ENCODE measurements around the gene NTM. TPM values are rescaled to one million over a fixed set of nuclear protein-coding genes. Genes with fewer than 3 reads are reported as not detected.

Gene NTM
- polyA plus RNA-seq, 1 donor (not counting 4 experiments of a cell fraction or from before 2014, with no cell fraction given): 47.9 TPM

DNA sequence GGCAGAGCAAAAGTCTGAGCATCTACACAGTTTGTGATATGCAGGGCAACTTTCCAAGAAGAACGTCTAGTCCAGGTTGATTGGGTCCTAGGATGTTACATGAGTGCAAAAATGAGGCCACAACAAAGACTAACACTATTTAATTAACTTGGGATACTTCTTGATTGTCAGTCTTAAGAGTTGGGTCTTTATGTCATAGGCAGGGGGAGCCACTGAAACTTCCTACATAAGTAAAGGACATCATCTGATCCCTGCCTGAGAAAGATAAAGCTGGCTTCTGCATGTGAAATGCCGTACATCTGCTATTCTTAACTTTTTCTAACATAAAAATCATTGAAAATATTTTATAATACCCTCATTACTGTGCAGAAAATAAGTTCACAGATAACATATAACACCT lies 525.5 kb downstream of the NTM start:
- FAIRE-seq: no peak
- Histone ChIP-seq H2AFZ (ENCODE audit: control insufficient read depth, low read length) (no peak overlapping the region), H3K9ac (ENCODE audit: control insufficient read depth, extremely low read depth, insufficient read depth, low read length) (no peak overlapping the region), H3K79me2 (ENCODE audit: control insufficient read depth, insufficient read depth, low read length) (no peaks in the 10 kb centered on the region), H3K9me1 (ENCODE audit: control insufficient read depth, extremely low read depth, insufficient read depth, low read length) (no peaks in the 10 kb centered on the region), H3K4me2 (ENCODE audit: control insufficient read depth, extremely low read depth, insufficient read depth, low read depth, low read length) (no peak overlapping the region), H3K27me3 (ENCODE audit: control insufficient read depth, extremely low read depth, insufficient read depth, low read length) (no peaks in the 10 kb centered on the region), H3K9me3 (ENCODE audit: control insufficient read depth, low read depth, low read length) (no peaks in the 10 kb centered on the region), H3K4me1 (ENCODE audit: control insufficient read depth, extremely low read depth, insufficient read depth, low read length) (peaks cover 24% of the 10 kb centered on the region), H3K27ac (ENCODE audit: control insufficient read depth, insufficient read depth, low read length) (peak overlapping the region; percentile 77), H3K4me3 (ENCODE audit: control insufficient read depth in 2 of 3, extremely low read depth in 1 of 3, insufficient read depth in 2 of 3, low read depth in 1 of 3, low read length in 3 of 3) (peak overlapping the region in 1 of 3 experiments; percentile 8), H3K36me3 (ENCODE audit: control insufficient read depth in 2 of 2, extremely low read depth in 1 of 2, insufficient read depth in 2 of 2, low read length in 2 of 2) (no peaks in the 10 kb centered on the region), H4K20me1 (ENCODE audit: control insufficient read depth, extremely low read depth, insufficient read depth, low read length) (no peaks in the 10 kb centered on the region)
- TF ChIP-seq EZH2 (IDR thresholded peaks at IDR 0.05; ENCODE audit: low read length): no peak
- TF ChIP-seq, protein P1, sequence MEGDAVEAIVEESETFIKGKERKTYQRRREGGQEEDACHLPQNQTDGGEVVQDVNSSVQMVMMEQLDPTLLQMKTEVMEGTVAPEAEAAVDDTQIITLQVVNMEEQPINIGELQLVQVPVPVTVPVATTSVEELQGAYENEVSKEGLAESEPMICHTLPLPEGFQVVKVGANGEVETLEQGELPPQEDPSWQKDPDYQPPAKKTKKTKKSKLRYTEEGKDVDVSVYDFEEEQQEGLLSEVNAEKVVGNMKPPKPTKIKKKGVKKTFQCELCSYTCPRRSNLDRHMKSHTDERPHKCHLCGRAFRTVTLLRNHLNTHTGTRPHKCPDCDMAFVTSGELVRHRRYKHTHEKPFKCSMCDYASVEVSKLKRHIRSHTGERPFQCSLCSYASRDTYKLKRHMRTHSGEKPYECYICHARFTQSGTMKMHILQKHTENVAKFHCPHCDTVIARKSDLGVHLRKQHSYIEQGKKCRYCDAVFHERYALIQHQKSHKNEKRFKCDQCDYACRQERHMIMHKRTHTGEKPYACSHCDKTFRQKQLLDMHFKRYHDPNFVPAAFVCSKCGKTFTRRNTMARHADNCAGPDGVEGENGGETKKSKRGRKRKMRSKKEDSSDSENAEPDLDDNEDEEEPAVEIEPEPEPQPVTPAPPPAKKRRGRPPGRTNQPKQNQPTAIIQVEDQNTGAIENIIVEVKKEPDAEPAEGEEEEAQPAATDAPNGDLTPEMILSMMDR (optimal IDR thresholded peaks at IDR 0.05 in 1 of 3, IDR thresholded peaks at IDR 0.05 in 1 of 3, conservative IDR thresholded peaks at IDR 0.05 in 1 of 3; ENCODE audit: extremely low read depth in 1 of 3, insufficient read depth in 2 of 3, low read length in 3 of 3): no peak
- dilution Hi-C loops (cut with MboI; ENCODE audit: extremely low pct_ligation_motif_present, low sequenced_read_pairs): no loop called here
- no peak for DNase-seq (ENCODE audit: low read depth, low spot score)

DNA sequence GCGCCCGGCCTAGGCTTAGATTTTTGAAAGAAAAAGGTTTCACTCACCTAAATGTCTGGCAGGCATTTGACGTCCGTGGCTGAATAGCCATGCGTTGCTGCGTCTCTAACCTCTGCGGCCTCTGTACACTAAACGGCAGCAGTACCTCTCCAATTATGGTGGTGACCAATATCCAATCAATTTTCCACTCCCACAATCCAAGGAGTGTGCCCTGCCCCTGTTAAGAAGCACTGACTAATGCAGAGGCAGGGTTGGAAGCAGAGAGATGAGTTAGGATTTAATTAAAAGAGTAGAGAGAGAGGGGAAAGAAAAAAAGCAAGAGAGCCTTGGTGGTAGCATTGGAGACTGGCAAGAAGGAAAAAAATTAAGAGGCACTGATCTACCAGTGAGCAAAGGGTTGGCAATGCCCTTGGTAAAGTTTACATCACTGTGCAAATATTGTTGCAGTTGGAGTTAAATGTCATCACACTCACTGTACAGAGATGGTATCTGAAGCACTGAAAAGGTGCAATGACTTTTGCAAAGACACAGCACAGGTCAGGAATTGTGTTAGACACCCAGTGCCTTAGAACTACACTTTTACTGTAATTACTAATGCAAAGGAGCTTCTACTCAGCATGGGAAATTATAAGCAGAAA lies 526.7 kb downstream of the NTM start:
- Histone ChIP-seq H3K9me3 (ENCODE audit: control insufficient read depth, low read depth, low read length) (no peaks in the 10 kb centered on the region), H3K27me3 (ENCODE audit: control insufficient read depth, extremely low read depth, insufficient read depth, low read length) (no peaks in the 10 kb centered on the region), H2AFZ (ENCODE audit: control insufficient read depth, low read length) (no peak overlapping the region), H3K9me1 (ENCODE audit: control insufficient read depth, extremely low read depth, insufficient read depth, low read length) (no peaks in the 10 kb centered on the region), H3K36me3 (ENCODE audit: control insufficient read depth in 2 of 2, extremely low read depth in 1 of 2, insufficient read depth in 2 of 2, low read length in 2 of 2) (no peaks in the 10 kb centered on the region), H3K4me2 (ENCODE audit: control insufficient read depth, extremely low read depth, insufficient read depth, low read depth, low read length) (no peak overlapping the region), H3K27ac (ENCODE audit: control insufficient read depth, insufficient read depth, low read length) (peak overlapping the region; percentile 55), H3K79me2 (ENCODE audit: control insufficient read depth, insufficient read depth, low read length) (no peaks in the 10 kb centered on the region), H3K4me3 (ENCODE audit: control insufficient read depth in 2 of 3, extremely low read depth in 1 of 3, insufficient read depth in 2 of 3, low read depth in 1 of 3, low read length in 3 of 3) (no peak overlapping the region), H3K4me1 (ENCODE audit: control insufficient read depth, extremely low read depth, insufficient read depth, low read length) (peaks cover 24% of the 10 kb centered on the region), H3K9ac (ENCODE audit: control insufficient read depth, extremely low read depth, insufficient read depth, low read length) (no peak overlapping the region), H4K20me1 (ENCODE audit: control insufficient read depth, extremely low read depth, insufficient read depth, low read length) (no peaks in the 10 kb centered on the region)
- FAIRE-seq (peak; percentile 26), DNase-seq (ENCODE audit: low read depth, low spot score) (no peak)
- TF ChIP-seq EZH2 (IDR thresholded peaks at IDR 0.05; ENCODE audit: low read length): no peak
- TF ChIP-seq, protein P1 (optimal IDR thresholded peaks at IDR 0.05 in 1 of 3, IDR thresholded peaks at IDR 0.05 in 1 of 3, conservative IDR thresholded peaks at IDR 0.05 in 1 of 3; ENCODE audit: extremely low read depth in 1 of 3, insufficient read depth in 2 of 3, low read length in 3 of 3): no peak
- dilution Hi-C loops (cut with MboI; ENCODE audit: extremely low pct_ligation_motif_present, low sequenced_read_pairs): no loop called here
